LHCN-M2 (cell line): ENCODE results near the gene PJA2. TPM values are rescaled to one million over a fixed set of nuclear protein-coding genes. Genes with fewer than 3 reads are reported as not detected.
A peak's percentile ranks its signal among the peaks of the same experiment; 100 is the strongest.
"Not testable (repeated sequence)": the region's sequence is repeated elsewhere in the genome, so short reads cannot be mapped to it uniquely, and the experiment has no call there.

Experiments
- DNase-seq: peaks from one replicate; pipeline ENCODE4 v3.0.0-alpha.2; 2012; ENCODE audit warnings: low read depth
- total RNA-seq: library from RNA; depleted of rRNA; stranded (reverse); fragments of >200 nt; gene quantifications from 2 replicates; pipeline ENCODE4 v1.2.3, GENCODE V29; 2014

Gene PJA2
- total RNA-seq, 1 experiment from 2014 or later, result 58.4 TPM

- peak; percentile 89 for DNase-seq
Observed at GRCh38 chr5:109309326-109310063, 100.3 kb downstream of the PJA2 start.

- DNase-seq, result no peak
Observed at GRCh38 chr5:109307951-109308350, 101.8 kb downstream of the PJA2 start.

GRCh38 chr5:109307456-109307855 lies 102.3 kb downstream of the PJA2 start:
- DNase-seq, result no peak

- DNase-seq, result no peak
Observed at GRCh38 chr5:109305352-109305751, 104.4 kb downstream of the PJA2 start.

GRCh38 chr5:109304309-109304708 lies 105.5 kb downstream of the PJA2 start:
- DNase-seq, result peak; percentile 33

GRCh38 chr5:109300367-109300766 lies 109.4 kb downstream of the PJA2 start:
- no peak for DNase-seq

- no peak for DNase-seq
Observed at GRCh38 chr5:109299557-109299956, 110.2 kb downstream of the PJA2 start.

GRCh38 chr5:109298794-109299193 lies 111.0 kb downstream of the PJA2 start:
- no peak for DNase-seq

- DNase-seq, result no peak
Observed at GRCh38 chr5:109297900-109298299, 111.9 kb downstream of the PJA2 start.

GRCh38 chr5:109291090-109291489 lies 118.7 kb downstream of the PJA2 start:
- DNase-seq, result no peak

- no peak for DNase-seq
Observed at GRCh38 chr5:109290231-109290630, 119.5 kb downstream of the PJA2 start.

GRCh38 chr5:109286628-109287027 lies 123.1 kb downstream of the PJA2 start:
- DNase-seq, result not testable (repeated sequence)
